ENCODE data around the gene CSAD.

CSAD gene

GRCh38 chr12:53227836-53228235, 47.1 kb upstream of the CSAD start:
- DNase-seq (ENCODE audit: low spot score) = no peak
- Histone ChIP-seq H3K14ac (ENCODE audit: low read length) (no peak overlapping the region), H3K23ac (ENCODE audit: low read depth, low read length, poor library complexity) (no peak overlapping the region), H3K27ac (replicated peaks; ENCODE audit: low read length) (no peak overlapping the region), H3K27me3 (ENCODE audit: control insufficient read depth in 3 of 3, insufficient read depth in 3 of 3, low read depth in 1 of 3, low read length in 3 of 3) (peaks cover 0 to 55% (median 4%) of the 10 kb centered on the region in 3 experiments), H3K4me2 (ENCODE audit: insufficient read depth, low read length, poor library complexity, severe bottlenecking) (no peak overlapping the region), H2BK120ac (ENCODE audit: low read depth, low read length) (no peak overlapping the region), H4K8ac (ENCODE audit: low read depth, low read length) (no peak overlapping the region), H2BK5ac (ENCODE audit: low read length) (no peak overlapping the region), H3K18ac (ENCODE audit: low read length) (no peak overlapping the region), H2AFZ (ENCODE audit: low read length) (no peak overlapping the region), H2BK15ac (ENCODE audit: low read length) (no peak overlapping the region), H3K9ac (ENCODE audit: low read depth, low read length, poor library complexity) (no peak overlapping the region), H3K4me3 (ENCODE audit: low read length in 2 of 2) (no peak overlapping the region), H2AK5ac (ENCODE audit: low read depth, low read length) (no peak overlapping the region), H3K36me3 (replicated peaks in 1 of 2; ENCODE audit: control insufficient read depth in 2 of 2, insufficient read depth in 2 of 2, low read length in 2 of 2) (no peaks in the 10 kb centered on the region), H3K79me1 (ENCODE audit: low read depth, low read length) (no peaks in the 10 kb centered on the region), H3K9me3 (replicated peaks in 1 of 2; ENCODE audit: control insufficient read depth in 2 of 2, insufficient read depth in 1 of 2, low read depth in 1 of 2, low read length in 2 of 2) (no peaks in the 10 kb centered on the region), H3K4me1 (ENCODE audit: control insufficient read depth in 2 of 2, insufficient read depth in 1 of 2, low read depth in 1 of 2, low read length in 2 of 2) (peaks cover 35 to 37% of the 10 kb centered on the region in 2 donors), H3K4ac (ENCODE audit: low read length) (no peak overlapping the region), H2BK12ac (ENCODE audit: low read length) (no peak overlapping the region), H4K91ac (ENCODE audit: low read depth, low read length, poor library complexity) (no peak overlapping the region)
- WGBS, 2 donors (ENCODE audit: extremely low coverage in 2 of 2, insufficient read length in 2 of 2, insufficient replicate concordance in 1 of 2) = no CpG with 5 or more reads among the region's 1 CpG

- Histone ChIP-seq H3K14ac (ENCODE audit: low read length) (no peak overlapping the region), H2BK15ac (ENCODE audit: low read length) (peak overlapping the region; percentile 16), H3K9me3 (replicated peaks in 1 of 2; ENCODE audit: control insufficient read depth in 2 of 2, insufficient read depth in 1 of 2, low read depth in 1 of 2, low read length in 2 of 2) (no peaks in the 10 kb centered on the region), H2BK12ac (ENCODE audit: low read length) (no peak overlapping the region), H3K18ac (ENCODE audit: low read length) (no peak overlapping the region), H3K4me3 (ENCODE audit: low read length in 2 of 2) (no peak overlapping the region), H2AFZ (ENCODE audit: low read length) (no peak overlapping the region), H2BK5ac (ENCODE audit: low read length) (no peak overlapping the region), H4K8ac (ENCODE audit: low read depth, low read length) (no peak overlapping the region), H3K27ac (replicated peaks; ENCODE audit: low read length) (no peak overlapping the region), H3K9ac (ENCODE audit: low read depth, low read length, poor library complexity) (no peak overlapping the region), H3K4ac (ENCODE audit: low read length) (no peak overlapping the region), H2BK120ac (ENCODE audit: low read depth, low read length) (no peak overlapping the region), H3K23ac (ENCODE audit: low read depth, low read length, poor library complexity) (no peak overlapping the region), H3K79me1 (ENCODE audit: low read depth, low read length) (no peaks in the 10 kb centered on the region), H3K27me3 (ENCODE audit: control insufficient read depth in 3 of 3, insufficient read depth in 3 of 3, low read depth in 1 of 3, low read length in 3 of 3) (peaks cover 0 to 50% (median 4%) of the 10 kb centered on the region in 3 experiments), H4K91ac (ENCODE audit: low read depth, low read length, poor library complexity) (no peak overlapping the region), H3K36me3 (replicated peaks in 1 of 2; ENCODE audit: control insufficient read depth in 2 of 2, insufficient read depth in 2 of 2, low read length in 2 of 2) (no peaks in the 10 kb centered on the region), H3K4me2 (ENCODE audit: insufficient read depth, low read length, poor library complexity, severe bottlenecking) (no peak overlapping the region), H2AK5ac (ENCODE audit: low read depth, low read length) (peak overlapping the region; percentile 82), H3K4me1 (ENCODE audit: control insufficient read depth in 2 of 2, insufficient read depth in 1 of 2, low read depth in 1 of 2, low read length in 2 of 2) (peaks cover 34 to 37% of the 10 kb centered on the region in 2 donors)
- WGBS, 2 donors (ENCODE audit: extremely low coverage in 2 of 2, insufficient read length in 2 of 2, insufficient replicate concordance in 1 of 2) = no CpG with 5 or more reads among the region's 11 CpGs
- DNase-seq (ENCODE audit: low spot score) = no peak
These were observed 46.6 kb upstream of the CSAD start for GRCh38 chr12:53227341-53227740.

DNA sequence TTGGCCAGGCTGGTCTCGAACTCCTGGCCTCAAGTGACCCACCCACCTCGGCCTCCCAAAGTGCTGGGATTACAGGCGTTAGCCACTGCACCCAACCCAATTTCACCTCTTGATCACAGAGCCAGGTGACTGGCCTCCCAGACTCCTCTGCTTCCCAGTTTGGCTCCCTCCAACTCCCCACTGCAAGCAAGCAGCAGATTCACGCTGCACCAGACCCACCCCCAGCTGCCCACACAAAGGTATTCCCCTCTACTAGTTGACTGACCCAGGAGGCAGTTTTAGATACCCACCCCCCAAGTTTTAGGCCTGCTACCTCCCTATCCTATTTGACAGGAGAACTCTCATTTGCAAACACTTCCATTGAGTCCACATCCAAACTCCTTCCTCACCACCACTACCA, 46.1 kb upstream of the CSAD start:
- H2BK12ac ChIP-seq (ENCODE audit: low read length) = no peak overlapping the region
- no peak overlapping the region for H3K27ac ChIP-seq (replicated peaks; ENCODE audit: low read length)
- no peak overlapping the region for H3K4me2 ChIP-seq (ENCODE audit: insufficient read depth, low read length, poor library complexity, severe bottlenecking)
- no peak overlapping the region for H3K23ac ChIP-seq (ENCODE audit: low read depth, low read length, poor library complexity)
- H3K79me1 ChIP-seq (ENCODE audit: low read depth, low read length) = no peaks in the 10 kb centered on the region
- H3K14ac ChIP-seq (ENCODE audit: low read length) = no peak overlapping the region
- no peak overlapping the region for H4K91ac ChIP-seq (ENCODE audit: low read depth, low read length, poor library complexity)
- no peak overlapping the region for H2BK15ac ChIP-seq (ENCODE audit: low read length)
- no peak overlapping the region for H3K4ac ChIP-seq (ENCODE audit: low read length)
- no peaks in the 10 kb centered on the region for H3K36me3 ChIP-seq (replicated peaks in 1 of 2; ENCODE audit: control insufficient read depth in 2 of 2, insufficient read depth in 2 of 2, low read length in 2 of 2)
- H2BK5ac ChIP-seq (ENCODE audit: low read length) = no peak overlapping the region
- no peaks in the 10 kb centered on the region for H3K9me3 ChIP-seq (replicated peaks in 1 of 2; ENCODE audit: control insufficient read depth in 2 of 2, insufficient read depth in 1 of 2, low read depth in 1 of 2, low read length in 2 of 2)
- peaks cover 0 to 47% (median 4%) of the 10 kb centered on the region in 3 experiments for H3K27me3 ChIP-seq (ENCODE audit: control insufficient read depth in 3 of 3, insufficient read depth in 3 of 3, low read depth in 1 of 3, low read length in 3 of 3)
- no CpG with 5 or more reads among the region's 4 CpGs for WGBS, 2 donors (ENCODE audit: extremely low coverage in 2 of 2, insufficient read length in 2 of 2, insufficient replicate concordance in 1 of 2)
- H3K9ac ChIP-seq (ENCODE audit: low read depth, low read length, poor library complexity) = no peak overlapping the region
- H3K4me1 ChIP-seq (ENCODE audit: control insufficient read depth in 2 of 2, insufficient read depth in 1 of 2, low read depth in 1 of 2, low read length in 2 of 2) = peaks cover 36 to 39% of the 10 kb centered on the region in 2 donors
- no peak overlapping the region for H3K4me3 ChIP-seq (ENCODE audit: low read length in 2 of 2)
- H2AK5ac ChIP-seq (ENCODE audit: low read depth, low read length) = peak overlapping the region; percentile 82
- H3K18ac ChIP-seq (ENCODE audit: low read length) = no peak overlapping the region
- H2AFZ ChIP-seq (ENCODE audit: low read length) = no peak overlapping the region
- no peak overlapping the region for H2BK120ac ChIP-seq (ENCODE audit: low read depth, low read length)
- no peak for DNase-seq (ENCODE audit: low spot score)
- H4K8ac ChIP-seq (ENCODE audit: low read depth, low read length) = no peak overlapping the region

DNA sequence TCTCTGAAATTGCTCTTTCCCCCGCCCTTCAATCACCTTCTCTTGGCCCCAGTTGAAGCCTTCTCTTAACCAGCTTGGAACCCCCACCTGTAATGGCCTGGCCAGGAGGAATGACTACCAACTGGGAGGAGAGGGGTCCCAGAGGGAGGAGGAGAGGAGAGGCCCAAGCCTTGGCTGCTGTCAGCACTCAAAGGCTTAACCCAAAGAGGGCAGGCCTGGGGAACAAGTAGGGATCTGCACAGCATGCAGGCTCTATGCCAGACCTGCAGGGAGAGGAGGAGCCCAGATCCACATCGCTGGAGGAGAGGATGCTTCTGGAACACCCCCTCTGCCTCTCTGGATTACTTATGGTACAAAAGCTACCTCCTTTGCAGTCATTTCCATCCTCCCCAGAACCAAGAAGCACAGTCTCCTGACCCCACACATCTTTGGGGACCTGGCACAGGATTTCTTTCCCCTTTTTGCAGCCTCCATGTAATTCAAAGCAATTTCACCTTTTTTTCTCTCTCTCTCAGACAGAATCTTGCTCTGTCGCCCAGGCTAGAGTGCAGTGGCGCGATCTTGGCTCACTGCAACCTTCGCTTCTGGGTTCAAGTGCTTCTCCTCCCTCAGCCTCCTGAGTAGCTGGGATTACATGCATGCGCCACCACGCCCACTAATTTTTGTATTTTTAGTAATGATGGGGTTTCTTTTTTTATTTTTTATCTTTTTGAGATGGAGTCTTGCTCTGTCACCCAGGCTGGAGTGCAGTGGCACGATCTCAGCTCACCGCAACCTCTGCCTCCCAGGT, 45.1 kb upstream of the CSAD start:
- Histone ChIP-seq H2AFZ (ENCODE audit: low read length) (peak overlapping the region; percentile 11), H4K8ac (ENCODE audit: low read depth, low read length) (no peak overlapping the region), H2AK5ac (ENCODE audit: low read depth, low read length) (peak overlapping the region; percentile 53), H3K4me3 (ENCODE audit: low read length in 2 of 2) (no peak overlapping the region), H2BK120ac (ENCODE audit: low read depth, low read length) (no peak overlapping the region), H3K4ac (ENCODE audit: low read length) (no peak overlapping the region), H3K14ac (ENCODE audit: low read length) (no peak overlapping the region), H3K4me1 (ENCODE audit: control insufficient read depth in 2 of 2, insufficient read depth in 1 of 2, low read depth in 1 of 2, low read length in 2 of 2) (peaks cover 33 to 34% of the 10 kb centered on the region in 2 donors), H3K4me2 (ENCODE audit: insufficient read depth, low read length, poor library complexity, severe bottlenecking) (no peak overlapping the region), H3K9ac (ENCODE audit: low read depth, low read length, poor library complexity) (no peak overlapping the region), H3K18ac (ENCODE audit: low read length) (no peak overlapping the region), H3K79me1 (ENCODE audit: low read depth, low read length) (no peaks in the 10 kb centered on the region), H3K27ac (replicated peaks; ENCODE audit: low read length) (no peak overlapping the region), H2BK15ac (ENCODE audit: low read length) (peak overlapping the region; percentile 41), H3K36me3 (replicated peaks in 1 of 2; ENCODE audit: control insufficient read depth in 2 of 2, insufficient read depth in 2 of 2, low read length in 2 of 2) (no peaks in the 10 kb centered on the region), H3K27me3 (ENCODE audit: control insufficient read depth in 3 of 3, insufficient read depth in 3 of 3, low read depth in 1 of 3, low read length in 3 of 3) (peaks cover 0 to 37% (median 0%) of the 10 kb centered on the region in 3 experiments), H4K91ac (ENCODE audit: low read depth, low read length, poor library complexity) (no peak overlapping the region), H2BK5ac (ENCODE audit: low read length) (peak overlapping the region; percentile 7), H2BK12ac (ENCODE audit: low read length) (no peak overlapping the region), H3K23ac (ENCODE audit: low read depth, low read length, poor library complexity) (no peak overlapping the region), H3K9me3 (replicated peaks in 1 of 2; ENCODE audit: control insufficient read depth in 2 of 2, insufficient read depth in 1 of 2, low read depth in 1 of 2, low read length in 2 of 2) (no peaks in the 10 kb centered on the region)
- WGBS, 2 donors (ENCODE audit: extremely low coverage in 2 of 2, insufficient read length in 2 of 2, insufficient replicate concordance in 1 of 2) = no CpG with 5 or more reads among the region's 10 CpGs
- DNase-seq (ENCODE audit: low spot score) = no peak
